Glomerular endothelial cell (primary cell): ENCODE data around the gene ABITRAM. TPM values are rescaled to one million over a fixed set of nuclear protein-coding genes. Genes with fewer than 3 reads are reported as not detected.

Experiments used
- DNase-seq: peaks from one replicate; pipeline ENCODE4 v3.0.0-alpha.2; 2011; ENCODE audit warnings: low read depth, low spot score; ENCODE audit errors: extremely low read depth
- total RNA-seq: library from RNA; depleted of rRNA; stranded (reverse); fragments of >200 nt; gene quantifications from 2 replicates; pipeline ENCODE4 v1.2.3, GENCODE V29; 2015

Gene ABITRAM
- total RNA-seq, 1 donor from 2014 or later = 14.3 TPM

GRCh38 chr9:108983885-108984284, 49.7 kb downstream of the ABITRAM start:
- DNase-seq = no peak

Other genes with a start within 250 kb of the ABITRAM start
- not detected in 2 replicates for gene ACTL7B, start 78.4 kb upstream of the ABITRAM start, total RNA-seq
- gene ACTL7A, start 72.1 kb upstream of the ABITRAM start, total RNA-seq = not detected in 2 replicates
- 18.2 and 21.1 TPM in 2 replicates for gene ELP1, start 276 bp upstream of the ABITRAM start, total RNA-seq
- gene CTNNAL1, start 79.1 kb downstream of the ABITRAM start, total RNA-seq = 44.9 and 50.6 TPM in 2 replicates
- 34.5 and 36.9 TPM in 2 replicates for gene TMEM245, start 185.5 kb downstream of the ABITRAM start, total RNA-seq
- gene FRRS1L, start 232.8 kb downstream of the ABITRAM start, total RNA-seq = 0.10 and 0.35 TPM in 2 replicates